Esophagus squamous epithelium (tissue), 4 donors: ENCODE data around the gene CELSR1.

ENCODE experiments used
- POLR2A ChIP-seq, 4 donors: fragments of 450-650 bp; IDR thresholded peaks; one replicate each; pipeline ENCODE4 v1.6.1; 2017; ENCODE audit warnings: antibody characterized with exemption in 4 of 4, mild to moderate bottlenecking in 4 of 4, moderate library complexity in 3 of 4
- TF ChIP-seq, protein P1 (sequence below), 6 experiments: fragments of 450-650 bp in 4 of 6; fragments of 200-600 bp in 2 of 6; sonication (generic) in 2 of 6; IDR thresholded peaks; one replicate each; pipeline ENCODE4 v1.5.1; 2016 to 2019; ENCODE audit warnings: antibody characterized with exemption in 6 of 6, mild to moderate bottlenecking in 4 of 6, moderate library complexity in 4 of 6

- TF ChIP-seq, protein P1, sequence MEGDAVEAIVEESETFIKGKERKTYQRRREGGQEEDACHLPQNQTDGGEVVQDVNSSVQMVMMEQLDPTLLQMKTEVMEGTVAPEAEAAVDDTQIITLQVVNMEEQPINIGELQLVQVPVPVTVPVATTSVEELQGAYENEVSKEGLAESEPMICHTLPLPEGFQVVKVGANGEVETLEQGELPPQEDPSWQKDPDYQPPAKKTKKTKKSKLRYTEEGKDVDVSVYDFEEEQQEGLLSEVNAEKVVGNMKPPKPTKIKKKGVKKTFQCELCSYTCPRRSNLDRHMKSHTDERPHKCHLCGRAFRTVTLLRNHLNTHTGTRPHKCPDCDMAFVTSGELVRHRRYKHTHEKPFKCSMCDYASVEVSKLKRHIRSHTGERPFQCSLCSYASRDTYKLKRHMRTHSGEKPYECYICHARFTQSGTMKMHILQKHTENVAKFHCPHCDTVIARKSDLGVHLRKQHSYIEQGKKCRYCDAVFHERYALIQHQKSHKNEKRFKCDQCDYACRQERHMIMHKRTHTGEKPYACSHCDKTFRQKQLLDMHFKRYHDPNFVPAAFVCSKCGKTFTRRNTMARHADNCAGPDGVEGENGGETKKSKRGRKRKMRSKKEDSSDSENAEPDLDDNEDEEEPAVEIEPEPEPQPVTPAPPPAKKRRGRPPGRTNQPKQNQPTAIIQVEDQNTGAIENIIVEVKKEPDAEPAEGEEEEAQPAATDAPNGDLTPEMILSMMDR (IDR thresholded peaks at IDR 0.05): no peak
- TF ChIP-seq POLR2A (IDR thresholded peaks at IDR 0.05): no peak
Measured at GRCh38 chr22:46465793-46466192, 71.6 kb downstream of the CELSR1 start.
